Stimulated activated CD8-positive, alpha-beta memory T cell treated with anti-CD3 and anti-CD28 coated beads, Interleukin-7, amount 100 ng/mL, for 4 hours (primary cell): ENCODE measurements around the gene ALAS1.

ENCODE experiments used
- DNase-seq, 2 donors: peaks; one replicate each; pipeline ENCODE4 v3.0.0-alpha.2; 2020; ENCODE audit warnings: low read depth in 2 of 2

ALAS1 gene

DNA sequence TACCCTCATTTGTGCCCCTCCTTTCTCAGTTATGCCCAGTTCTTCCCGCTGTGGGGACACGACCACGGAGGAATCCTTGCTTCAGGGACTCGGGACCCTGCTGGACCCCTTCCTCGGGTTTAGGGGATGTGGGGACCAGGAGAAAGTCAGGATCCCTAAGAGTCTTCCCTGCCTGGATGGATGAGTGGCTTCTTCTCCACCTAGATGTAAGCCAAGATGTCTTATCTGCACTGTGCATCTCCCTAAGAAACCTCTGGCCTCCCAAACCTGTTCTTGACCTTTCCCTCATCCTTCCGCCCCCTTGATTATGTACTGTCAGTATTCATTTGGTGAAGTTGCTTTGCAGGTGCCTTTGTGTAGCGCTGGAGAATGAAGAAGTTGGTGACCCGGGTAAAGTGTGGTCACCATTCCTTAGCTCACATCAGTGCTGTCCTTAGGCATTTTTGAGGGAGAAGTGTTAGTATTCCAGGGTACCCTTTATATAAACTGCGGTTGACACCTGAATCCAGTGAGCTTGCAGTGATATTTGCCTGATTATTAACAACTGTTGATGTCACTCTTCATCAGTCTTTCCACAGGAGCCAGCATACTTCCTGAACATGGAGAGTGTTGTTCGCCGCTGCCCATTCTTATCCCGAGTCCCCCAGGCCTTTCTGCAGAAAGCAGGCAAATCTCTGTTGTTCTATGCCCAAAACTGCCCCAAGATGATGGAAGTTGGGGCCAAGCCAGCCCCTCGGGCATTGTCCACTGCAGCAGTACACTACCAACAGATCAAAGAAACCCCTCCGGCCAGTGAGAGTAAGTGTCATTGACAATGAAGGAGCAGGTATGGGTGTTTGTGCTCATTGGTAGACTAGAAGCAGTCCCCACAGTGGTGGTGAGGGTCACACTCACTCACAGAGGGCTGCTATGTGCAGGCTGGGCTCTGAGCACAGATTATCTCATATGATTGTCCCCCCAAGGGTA is 966 bp downstream of the ALAS1 start:
- no peak for DNase-seq

DNA sequence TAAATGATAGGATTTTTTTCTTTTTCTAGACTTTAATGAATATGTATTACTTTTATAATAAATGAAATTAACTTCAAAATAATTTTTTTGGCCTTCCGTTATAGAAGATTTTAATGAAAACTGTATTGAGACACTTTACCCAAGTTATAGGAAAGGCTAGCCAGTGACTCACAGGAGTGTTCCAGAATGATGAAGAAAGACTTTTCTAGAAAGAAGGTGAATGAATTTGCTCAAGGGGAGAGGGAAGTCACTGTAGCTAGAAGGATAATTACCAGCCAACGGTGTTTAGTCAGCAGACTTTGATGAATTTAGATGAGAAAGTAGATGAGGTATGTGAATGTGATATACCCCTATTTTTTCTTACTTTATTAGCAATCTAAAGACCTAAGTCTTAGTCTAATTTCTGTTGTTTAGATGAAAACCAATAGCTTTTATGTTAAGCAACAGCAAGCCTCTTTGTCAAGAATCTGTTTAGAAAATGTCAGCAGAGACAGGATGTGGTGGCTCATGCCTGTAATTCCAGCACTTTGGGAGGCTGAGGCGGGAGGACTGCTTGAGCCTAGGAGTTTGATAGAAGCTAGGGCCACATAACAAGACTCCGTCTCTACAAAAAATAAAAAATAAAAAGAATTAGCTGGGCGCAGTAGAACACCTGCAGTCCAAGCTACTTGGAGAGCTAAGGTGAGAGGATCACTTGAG is 3.2 kb downstream of the ALAS1 start:
- no peak for DNase-seq

DNA sequence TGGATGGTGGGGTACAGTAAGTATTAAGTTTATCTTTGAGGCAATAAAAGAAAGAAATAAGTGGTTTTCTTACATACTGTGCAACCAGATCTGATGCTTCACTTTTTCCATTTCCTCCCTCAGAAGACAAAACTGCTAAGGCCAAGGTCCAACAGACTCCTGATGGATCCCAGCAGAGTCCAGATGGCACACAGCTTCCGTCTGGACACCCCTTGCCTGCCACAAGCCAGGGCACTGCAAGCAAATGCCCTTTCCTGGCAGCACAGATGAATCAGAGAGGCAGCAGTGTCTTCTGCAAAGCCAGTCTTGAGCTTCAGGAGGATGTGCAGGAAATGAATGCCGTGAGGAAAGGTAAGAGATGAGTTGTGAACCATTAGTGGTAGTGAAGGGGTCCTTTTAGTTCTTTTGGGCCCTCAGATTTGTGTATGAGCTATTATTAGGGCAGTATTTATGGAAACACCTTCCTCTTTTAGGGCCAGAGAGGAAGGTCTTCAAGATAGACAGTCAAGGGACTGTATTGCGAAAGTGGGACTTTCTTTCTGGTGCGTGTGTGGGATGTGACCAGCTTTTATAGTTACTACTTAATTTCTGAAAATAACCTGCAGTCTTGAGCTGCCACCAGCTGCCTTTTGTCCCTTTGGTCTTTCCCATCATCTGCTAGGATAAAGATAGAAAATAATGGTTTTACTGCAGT is 4.6 kb downstream of the ALAS1 start:
- DNase-seq = no peak

DNA sequence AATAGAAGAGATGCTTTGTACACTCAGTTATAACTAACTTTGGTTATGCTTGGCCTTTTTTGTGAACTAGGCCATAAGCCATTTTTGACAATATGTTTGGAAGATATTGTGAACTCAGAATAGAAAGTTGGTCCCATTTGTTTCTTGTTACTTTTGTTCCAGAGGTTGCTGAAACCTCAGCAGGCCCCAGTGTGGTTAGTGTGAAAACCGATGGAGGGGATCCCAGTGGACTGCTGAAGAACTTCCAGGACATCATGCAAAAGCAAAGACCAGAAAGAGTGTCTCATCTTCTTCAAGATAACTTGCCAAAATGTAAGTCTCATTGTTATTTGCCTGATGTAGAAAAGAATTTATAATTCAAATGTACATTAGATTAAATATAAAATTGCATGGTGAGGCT is 5.7 kb downstream of the ALAS1 start:
- no peak for DNase-seq

DNA sequence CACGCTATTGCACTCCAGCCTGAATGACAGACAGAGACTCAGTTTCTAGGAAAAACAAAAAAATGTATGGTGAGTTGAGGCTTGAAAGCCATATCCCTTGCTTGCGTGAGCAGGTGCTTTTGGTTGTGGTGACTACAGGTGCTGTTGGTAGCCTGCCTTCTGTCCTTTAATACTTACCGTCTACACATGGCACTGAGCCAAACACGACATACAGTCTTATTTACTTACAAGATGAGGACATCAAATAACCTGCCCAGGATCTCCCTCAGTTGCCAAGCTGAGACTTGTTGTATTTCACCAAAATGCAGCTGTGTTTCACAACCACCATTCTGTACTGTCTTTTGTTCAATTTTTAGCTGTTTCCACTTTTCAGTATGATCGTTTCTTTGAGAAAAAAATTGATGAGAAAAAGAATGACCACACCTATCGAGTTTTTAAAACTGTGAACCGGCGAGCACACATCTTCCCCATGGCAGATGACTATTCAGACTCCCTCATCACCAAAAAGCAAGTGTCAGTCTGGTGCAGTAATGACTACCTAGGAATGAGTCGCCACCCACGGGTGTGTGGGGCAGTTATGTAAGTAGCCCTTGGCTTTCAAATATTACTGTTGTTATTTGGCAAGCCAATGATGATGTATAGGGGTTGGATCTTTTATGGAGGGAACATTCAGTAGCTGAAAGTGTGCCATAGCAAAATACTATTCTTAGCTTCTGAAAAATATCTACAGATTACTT is 6.5 kb downstream of the ALAS1 start:
- no peak for DNase-seq

DNA sequence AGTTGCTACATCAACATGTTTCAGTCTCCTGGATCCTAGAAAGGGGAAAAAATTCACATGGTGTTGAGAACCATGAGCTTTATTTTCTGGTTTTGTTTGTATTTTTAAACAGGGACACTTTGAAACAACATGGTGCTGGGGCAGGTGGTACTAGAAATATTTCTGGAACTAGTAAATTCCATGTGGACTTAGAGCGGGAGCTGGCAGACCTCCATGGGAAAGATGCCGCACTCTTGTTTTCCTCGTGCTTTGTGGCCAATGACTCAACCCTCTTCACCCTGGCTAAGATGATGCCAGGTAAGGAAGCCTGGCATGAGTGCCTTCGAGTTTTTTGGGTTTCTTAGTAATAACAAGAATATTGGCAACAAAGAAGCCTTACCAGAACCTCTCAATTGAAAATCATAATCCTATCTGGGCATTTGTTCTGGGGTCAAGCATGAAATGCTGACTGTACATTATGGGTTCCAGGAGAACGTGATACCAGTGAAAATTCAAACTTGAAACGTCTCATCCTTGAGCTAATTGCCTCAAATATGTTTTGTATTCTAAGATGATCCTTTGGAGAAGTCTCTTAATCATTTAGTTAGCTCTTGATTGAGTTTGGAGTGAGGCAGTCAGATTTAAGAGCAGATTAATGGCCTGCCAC is 7.9 kb downstream of the ALAS1 start:
- no peak for DNase-seq

DNA sequence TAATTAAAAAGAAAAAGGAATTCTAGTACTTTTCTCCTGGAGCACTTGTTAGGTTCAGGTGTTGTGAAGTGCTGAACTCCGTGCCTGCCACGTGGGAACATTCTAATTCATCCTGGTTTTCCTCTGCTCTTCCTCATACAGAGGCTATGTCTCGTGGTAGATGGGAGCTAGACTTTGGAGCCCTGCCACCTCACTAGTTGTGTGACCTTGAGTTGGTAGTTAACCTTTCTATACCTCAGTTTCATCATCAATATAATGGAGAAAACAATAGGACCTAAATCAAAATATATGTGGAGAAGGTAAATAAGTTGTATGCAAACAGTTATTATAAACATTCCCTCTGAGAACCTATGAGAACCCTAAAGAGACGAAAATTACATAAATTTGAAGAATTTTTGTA is 10.6 kb downstream of the ALAS1 start:
- no peak for DNase-seq

DNA sequence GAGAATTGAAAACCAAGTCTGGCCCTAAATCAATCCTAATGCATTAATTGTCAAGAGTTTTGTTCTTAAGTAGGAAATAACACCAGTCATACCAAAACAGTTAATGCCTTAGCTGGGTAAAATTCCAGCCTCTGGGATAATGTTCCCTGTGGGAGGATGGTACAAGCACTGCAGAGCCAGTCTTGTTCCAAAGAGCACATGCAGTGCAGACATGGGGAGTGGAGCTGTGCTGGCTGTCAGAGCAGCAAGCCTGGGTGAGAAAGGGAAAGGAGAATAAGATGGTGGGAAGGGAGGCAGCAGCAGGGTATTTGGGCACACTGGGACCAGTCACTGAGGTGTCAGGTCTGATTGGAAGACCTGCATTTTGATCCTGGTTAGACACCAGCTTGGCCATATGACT is 12.1 kb downstream of the ALAS1 start:
- DNase-seq = no peak

DNA sequence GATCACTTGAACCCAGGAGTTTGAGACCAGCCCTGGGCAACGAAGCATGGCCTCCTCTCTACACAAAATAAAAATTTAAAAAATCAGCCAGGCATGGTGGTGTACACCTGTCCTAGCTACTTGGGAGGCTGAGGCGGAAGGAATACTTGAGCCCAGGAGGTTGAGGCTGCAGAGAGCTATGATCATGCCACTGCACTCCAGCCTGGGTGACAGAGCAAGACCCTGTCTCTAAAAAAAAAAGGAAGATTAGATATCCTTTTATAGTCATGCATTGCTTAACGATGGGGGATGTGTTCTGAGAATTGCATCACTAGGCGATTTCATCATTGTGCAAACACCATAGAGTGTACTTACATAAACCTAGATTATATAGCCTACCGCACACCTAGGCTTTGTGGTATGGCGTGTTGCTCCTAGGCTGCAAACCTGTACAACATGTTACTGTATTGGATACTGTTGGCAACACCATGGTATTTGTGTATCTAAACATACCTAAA is 12.6 kb downstream of the ALAS1 start:
- no peak for DNase-seq

DNA sequence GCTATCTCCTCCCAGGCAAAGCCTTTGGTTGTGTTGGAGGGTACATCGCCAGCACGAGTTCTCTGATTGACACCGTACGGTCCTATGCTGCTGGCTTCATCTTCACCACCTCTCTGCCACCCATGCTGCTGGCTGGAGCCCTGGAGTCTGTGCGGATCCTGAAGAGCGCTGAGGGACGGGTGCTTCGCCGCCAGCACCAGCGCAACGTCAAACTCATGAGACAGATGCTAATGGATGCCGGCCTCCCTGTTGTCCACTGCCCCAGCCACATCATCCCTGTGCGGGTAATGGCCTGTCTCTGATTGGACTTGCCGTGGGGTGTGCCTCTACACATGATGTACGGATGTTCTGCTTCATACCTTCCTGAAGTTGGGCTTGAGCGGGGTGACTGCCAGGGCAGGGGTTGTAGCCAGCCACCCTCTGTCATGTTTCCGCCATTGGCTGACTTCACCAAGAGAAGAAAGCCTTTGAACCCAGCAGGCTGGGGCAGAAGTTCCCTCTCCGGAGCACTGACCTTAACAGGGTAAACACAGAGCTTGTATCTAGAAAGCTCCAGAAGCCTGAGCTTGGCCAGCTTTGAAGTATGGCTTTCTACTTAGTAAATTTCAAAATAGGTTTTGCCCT is 13.4 kb downstream of the ALAS1 start:
- DNase-seq = no peak

DNA sequence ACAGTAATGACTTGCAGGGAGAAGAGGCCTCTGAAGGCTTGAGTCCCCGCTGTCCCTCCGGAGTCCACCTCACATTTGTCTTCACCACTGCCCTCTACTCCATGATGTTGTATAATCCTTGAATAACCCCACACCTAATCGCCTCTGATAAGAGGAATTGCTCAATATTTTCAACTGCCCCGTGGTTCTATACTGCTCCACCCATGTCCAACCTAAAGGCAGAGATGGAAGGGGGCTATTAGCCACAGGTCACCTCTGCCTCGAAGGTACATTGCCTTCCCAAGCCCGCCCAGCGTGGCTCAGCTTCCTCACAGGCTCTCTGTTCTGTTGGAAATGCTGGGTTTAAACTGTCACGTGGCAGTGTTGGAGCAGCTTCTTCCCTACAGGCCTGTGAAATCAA is 15.0 kb downstream of the ALAS1 start:
- no peak for DNase-seq

DNA sequence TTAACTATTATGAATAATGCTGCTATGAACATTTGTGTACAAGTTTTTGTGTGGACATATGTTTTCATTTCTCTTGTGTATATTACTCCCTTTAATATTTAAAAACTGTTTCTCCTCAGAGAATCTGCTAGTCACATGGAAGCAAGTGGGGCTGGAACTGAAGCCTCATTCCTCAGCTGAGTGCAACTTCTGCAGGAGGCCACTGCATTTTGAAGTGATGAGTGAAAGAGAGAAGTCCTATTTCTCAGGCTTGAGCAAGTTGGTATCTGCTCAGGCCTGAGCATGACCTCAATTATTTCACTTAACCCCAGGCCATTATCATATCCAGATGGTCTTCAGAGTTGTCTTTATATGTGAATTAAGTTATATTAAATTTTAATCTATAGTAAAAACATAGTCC is 15.9 kb downstream of the ALAS1 start:
- DNase-seq = no peak

DNA sequence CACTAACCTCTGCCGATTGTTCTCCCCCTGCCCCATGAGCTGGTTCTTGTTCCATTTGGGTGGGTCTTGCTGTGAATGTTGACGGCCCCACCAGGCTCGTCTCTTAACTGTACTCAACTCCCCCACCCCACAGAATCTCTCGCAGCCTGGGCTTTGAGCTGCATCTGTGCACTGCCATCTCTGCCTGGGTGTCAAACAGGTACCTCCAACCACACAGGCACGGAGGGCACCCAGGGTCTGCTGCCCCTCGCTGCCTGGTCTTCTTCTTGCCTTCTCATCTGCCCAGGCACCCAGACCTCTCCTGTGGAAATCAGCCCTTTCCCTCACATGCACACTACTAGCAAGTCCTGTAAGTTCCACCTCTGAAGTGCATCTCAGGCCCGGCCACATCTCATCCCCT is 17.4 kb downstream of the ALAS1 start:
- no peak for DNase-seq

DNA sequence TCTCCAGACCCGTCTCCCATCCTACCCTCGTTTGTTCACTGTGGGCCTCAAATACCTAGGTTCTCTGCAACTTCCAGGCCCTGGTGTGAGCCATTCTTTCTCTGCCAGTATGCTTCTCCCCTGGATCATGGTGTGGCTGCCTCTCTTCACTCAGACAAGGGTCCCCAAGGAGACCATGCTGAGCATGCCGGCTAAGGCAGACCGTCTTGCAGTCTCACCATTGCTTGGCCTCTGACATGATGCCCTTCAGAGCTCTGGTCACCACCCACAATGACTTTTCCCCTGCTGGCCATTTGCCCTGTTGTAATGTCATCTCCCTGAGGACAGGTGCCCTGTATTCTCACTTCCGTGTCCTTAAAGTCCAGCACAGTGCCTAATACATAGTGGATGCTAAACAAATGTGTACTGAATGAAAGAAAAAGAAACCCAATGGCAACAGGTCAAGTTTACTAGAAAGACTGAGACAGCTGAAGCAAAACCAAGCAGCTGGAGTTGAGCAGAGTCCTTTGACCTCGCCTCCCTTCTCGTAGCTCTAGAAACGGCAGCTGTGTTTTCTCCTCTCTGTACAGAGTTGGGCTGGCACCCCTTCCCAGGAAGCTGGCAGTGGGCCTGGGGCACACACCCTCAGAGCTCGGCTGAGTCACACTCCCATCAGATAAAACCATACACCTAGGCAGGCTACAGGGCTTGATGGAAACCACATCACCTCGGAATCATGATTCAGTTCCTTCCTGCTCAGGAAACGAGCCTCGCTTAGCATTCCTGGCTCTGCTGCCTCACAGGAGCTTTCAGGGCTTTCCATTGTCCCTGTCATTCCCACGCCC is 18.8 kb downstream of the ALAS1 start:
- peak; percentile 52 to 55 for DNase-seq

DNA sequence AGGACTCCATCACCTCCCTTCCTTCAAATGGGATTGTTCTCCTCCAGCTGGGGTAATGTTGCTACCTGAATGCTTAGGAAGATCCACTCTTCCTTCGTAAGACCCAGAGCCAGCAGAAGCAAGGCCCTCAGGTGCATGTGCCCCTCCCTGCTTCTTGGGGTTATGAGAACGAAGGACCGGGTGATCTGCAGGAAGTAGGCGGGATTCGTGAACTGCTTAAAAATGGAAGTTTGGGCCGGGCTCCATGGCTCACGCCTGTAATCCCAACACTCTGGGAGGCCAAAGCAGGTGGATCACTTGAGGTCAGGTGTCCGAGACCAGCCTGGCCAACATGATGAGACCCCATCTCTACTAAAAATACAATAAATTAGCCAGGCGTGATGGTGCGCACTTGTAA is 19.4 kb downstream of the ALAS1 start:
- DNase-seq = no peak

DNA sequence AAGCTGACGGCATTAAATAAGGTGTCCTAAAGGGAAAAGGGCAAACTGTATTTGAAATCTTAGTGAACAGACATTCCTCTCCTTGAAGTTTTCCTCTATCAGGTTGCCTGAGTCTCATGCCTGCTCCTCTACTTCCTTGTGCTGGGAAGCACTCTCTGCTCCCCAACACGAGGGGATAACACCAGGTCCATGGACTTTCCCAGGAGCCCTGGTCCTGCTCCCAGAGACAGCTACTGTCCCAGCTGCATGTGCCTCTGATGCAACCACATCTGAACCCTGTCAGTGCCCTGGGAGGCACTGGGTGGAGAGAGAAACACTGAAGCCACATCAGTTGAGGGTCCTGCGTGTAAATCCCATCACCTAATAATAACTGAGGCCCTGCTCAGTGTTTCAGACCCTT is 20.1 kb downstream of the ALAS1 start:
- no peak for DNase-seq

DNA sequence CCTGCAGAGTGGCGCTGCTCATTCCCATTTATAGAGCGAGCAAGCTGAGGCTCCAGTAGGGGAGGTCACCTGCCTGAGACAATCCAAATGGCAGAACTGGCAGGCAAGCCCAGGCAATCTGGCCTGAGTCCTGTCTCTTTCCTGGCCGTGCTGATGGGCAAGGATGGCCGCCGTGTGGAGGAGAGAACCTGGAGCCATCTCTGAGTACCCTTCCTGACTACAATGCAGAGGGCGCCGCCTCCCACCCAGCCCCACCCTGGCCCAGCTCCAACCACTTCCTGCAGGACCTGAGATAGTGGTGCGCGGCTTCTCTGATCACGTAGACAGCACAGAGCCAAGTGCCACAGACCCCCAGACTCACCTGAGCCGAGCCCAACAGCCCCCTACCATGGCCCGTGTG is 20.5 kb downstream of the ALAS1 start:
- DNase-seq = no peak

DNA sequence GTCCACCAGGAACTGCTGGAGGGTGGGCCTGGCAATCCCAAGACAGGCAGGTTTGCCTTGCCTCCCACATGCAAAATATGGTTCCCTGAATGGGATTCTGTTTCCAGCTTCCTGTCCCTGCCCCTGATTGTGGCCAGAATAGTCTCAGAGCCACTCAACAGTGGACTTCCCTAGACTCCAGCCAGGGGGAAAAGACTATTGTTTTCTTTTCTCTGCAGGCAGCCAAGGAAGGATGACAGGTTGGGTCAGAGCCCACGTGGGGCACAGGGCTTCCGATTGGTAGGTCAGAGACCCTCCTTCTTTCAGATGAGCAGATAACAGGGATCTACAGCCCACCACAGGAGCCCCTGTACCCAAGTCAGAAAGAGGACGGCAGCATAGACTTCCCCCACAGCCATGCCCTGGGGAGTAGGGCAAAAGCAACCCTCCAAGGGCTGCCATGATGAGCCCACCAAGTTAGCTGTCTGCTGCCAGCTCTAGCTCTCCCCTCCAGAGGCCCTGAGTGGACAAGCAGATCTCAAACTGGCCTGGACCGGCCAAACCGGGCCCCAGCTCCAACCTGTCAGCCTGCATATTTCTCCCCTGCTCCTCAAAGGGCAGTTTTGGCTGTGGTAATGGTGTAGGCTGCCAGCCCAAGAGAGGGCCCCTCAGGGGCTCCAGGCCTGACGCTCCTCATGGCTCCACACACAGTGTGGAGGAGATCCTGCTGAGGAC is 21.1 kb downstream of the ALAS1 start:
- DNase-seq = no peak

DNA sequence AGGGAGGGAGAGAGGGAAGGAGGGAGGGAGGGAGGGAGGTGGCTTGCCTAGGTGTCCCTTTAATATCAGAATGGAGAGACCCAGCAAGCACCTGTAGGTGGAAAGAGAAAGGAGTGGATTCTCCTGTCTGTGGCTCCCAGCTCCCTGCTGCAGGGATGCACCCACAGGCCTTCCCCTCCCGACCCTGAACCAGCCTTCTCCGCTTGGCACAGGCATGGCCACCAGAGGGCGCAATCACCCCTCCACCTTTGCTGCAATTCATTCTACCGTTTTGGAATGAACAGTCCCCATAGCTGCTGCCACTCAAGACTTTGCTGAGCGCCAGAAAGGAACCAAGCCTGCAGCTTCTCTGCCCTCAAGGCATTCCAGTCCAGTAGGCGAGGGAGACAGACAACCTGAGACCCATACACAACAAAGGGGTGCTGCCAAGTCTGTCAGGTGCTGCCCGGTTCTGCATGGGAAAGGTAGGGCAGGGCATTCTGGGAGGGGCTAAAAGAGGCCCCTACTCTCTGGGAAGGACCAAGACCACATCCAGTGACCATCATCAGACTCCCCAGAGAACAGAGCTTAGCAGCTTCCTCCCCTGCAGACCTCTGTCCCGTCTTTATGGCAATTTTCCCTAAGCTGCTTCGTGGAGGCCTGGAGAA is 22.5 kb downstream of the ALAS1 start:
- DNase-seq = peak; percentile 72 to 76
